22Rv1 (cell line): Measurements from ENCODE around the gene NEU1.

Experiments
- ZFX ChIP-seq: fragments of 450-650 bp; IDR thresholded peaks from 2 replicates; pipeline ENCODE4 v1.6.1; 2017; ENCODE audit warnings: antibody characterized with exemption, borderline replicate concordance
- TF ChIP-seq, protein P1 (sequence below): fragments of 450-650 bp; IDR thresholded peaks from 2 replicates; pipeline ENCODE4 v1.5.1; 2017; ENCODE audit warnings: mild to moderate bottlenecking

GRCh38 chr6:31911826-31912585 lies 49.4 kb upstream of the NEU1 start:
- TF ChIP-seq ZFX: no peak
- TF ChIP-seq, protein P1, sequence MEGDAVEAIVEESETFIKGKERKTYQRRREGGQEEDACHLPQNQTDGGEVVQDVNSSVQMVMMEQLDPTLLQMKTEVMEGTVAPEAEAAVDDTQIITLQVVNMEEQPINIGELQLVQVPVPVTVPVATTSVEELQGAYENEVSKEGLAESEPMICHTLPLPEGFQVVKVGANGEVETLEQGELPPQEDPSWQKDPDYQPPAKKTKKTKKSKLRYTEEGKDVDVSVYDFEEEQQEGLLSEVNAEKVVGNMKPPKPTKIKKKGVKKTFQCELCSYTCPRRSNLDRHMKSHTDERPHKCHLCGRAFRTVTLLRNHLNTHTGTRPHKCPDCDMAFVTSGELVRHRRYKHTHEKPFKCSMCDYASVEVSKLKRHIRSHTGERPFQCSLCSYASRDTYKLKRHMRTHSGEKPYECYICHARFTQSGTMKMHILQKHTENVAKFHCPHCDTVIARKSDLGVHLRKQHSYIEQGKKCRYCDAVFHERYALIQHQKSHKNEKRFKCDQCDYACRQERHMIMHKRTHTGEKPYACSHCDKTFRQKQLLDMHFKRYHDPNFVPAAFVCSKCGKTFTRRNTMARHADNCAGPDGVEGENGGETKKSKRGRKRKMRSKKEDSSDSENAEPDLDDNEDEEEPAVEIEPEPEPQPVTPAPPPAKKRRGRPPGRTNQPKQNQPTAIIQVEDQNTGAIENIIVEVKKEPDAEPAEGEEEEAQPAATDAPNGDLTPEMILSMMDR: no peak
